ENCODE data around the gene GALNT8.

The GALNT8 gene

GRCh38 chr12:4812624-4813327, 92.6 kb downstream of the GALNT8 start:
- TF ChIP-seq REST (IDR thresholded peaks at IDR 0.05; ENCODE audit: insufficient read depth in 1 of 2, low read depth in 2 of 2, low read length in 2 of 2) = no peak
- TF ChIP-seq SIN3A (IDR thresholded peaks at IDR 0.05; ENCODE audit: borderline replicate concordance, insufficient read depth, low read length) = no peak
- TF ChIP-seq FOXP2 (optimal IDR thresholded peaks at IDR 0.05; ENCODE audit: borderline replicate concordance, extremely low read depth, extremely low read length, insufficient read depth) = no peak
- no peak for TF ChIP-seq POLR2AphosphoS5 (IDR thresholded peaks at IDR 0.05; ENCODE audit: low read depth, low read length)
- no peak for TF ChIP-seq TAF1 (IDR thresholded peaks at IDR 0.05; ENCODE audit: borderline replicate concordance, insufficient read depth, low read length)

- TF ChIP-seq FOXP2 (optimal IDR thresholded peaks at IDR 0.05; ENCODE audit: borderline replicate concordance, extremely low read depth, extremely low read length, insufficient read depth) = no peak
- no peak for TF ChIP-seq SIN3A (IDR thresholded peaks at IDR 0.05; ENCODE audit: borderline replicate concordance, insufficient read depth, low read length)
- TF ChIP-seq POLR2AphosphoS5 (IDR thresholded peaks at IDR 0.05; ENCODE audit: low read depth, low read length) = no peak
- TF ChIP-seq REST (IDR thresholded peaks at IDR 0.05; ENCODE audit: insufficient read depth in 1 of 2, low read depth in 2 of 2, low read length in 2 of 2) = no peak
- TF ChIP-seq TAF1 (IDR thresholded peaks at IDR 0.05; ENCODE audit: borderline replicate concordance, insufficient read depth, low read length) = no peak
These were observed 93.5 kb downstream of the GALNT8 start for GRCh38 chr12:4813741-4814140.

- no peak for TF ChIP-seq TAF1 (IDR thresholded peaks at IDR 0.05; ENCODE audit: borderline replicate concordance, insufficient read depth, low read length)
- TF ChIP-seq POLR2AphosphoS5 (IDR thresholded peaks at IDR 0.05; ENCODE audit: low read depth, low read length) = no peak
- no peak for TF ChIP-seq REST (IDR thresholded peaks at IDR 0.05; ENCODE audit: insufficient read depth in 1 of 2, low read depth in 2 of 2, low read length in 2 of 2)
- TF ChIP-seq FOXP2 (optimal IDR thresholded peaks at IDR 0.05; ENCODE audit: borderline replicate concordance, extremely low read depth, extremely low read length, insufficient read depth) = no peak
- no peak for TF ChIP-seq SIN3A (IDR thresholded peaks at IDR 0.05; ENCODE audit: borderline replicate concordance, insufficient read depth, low read length)
These were observed 94.3 kb downstream of the GALNT8 start for GRCh38 chr12:4814485-4814884.

- TF ChIP-seq REST (IDR thresholded peaks at IDR 0.05; ENCODE audit: insufficient read depth in 1 of 2, low read depth in 2 of 2, low read length in 2 of 2) (no peak), POLR2AphosphoS5 (IDR thresholded peaks at IDR 0.05; ENCODE audit: low read depth, low read length) (no peak), SIN3A (IDR thresholded peaks at IDR 0.05; ENCODE audit: borderline replicate concordance, insufficient read depth, low read length) (no peak), FOXP2 (optimal IDR thresholded peaks at IDR 0.05; ENCODE audit: borderline replicate concordance, extremely low read depth, extremely low read length, insufficient read depth) (no peak), TAF1 (IDR thresholded peaks at IDR 0.05; ENCODE audit: borderline replicate concordance, insufficient read depth, low read length) (no peak)
These were observed 96.7 kb downstream of the GALNT8 start for GRCh38 chr12:4816744-4817525.

Data from PFSK-1 (cell line).